WTC11 (cell line): Measurements from ENCODE around the gene PHLPP1. TPM values are rescaled to one million over a fixed set of nuclear protein-coding genes. Genes with fewer than 3 reads are reported as not detected.

Source experiments
- AFF4 ChIP-seq: sonication (generic); formaldehyde crosslinking; IDR thresholded peaks from 2 replicates; pipeline ENCODE4 v1.8.1; 2023; ENCODE audit warnings: mild to moderate bottlenecking, missing genetic modification reagents, borderline replicate concordance
- AR ChIP-seq: fragments of 250-450 bp; sonication (Bioruptor Pico); IDR thresholded peaks from 2 replicates; pipeline ENCODE4 v1.9.0; 2021; ENCODE audit warnings: mild to moderate bottlenecking
- ARID4B ChIP-seq: sonication (generic); formaldehyde crosslinking; IDR thresholded peaks from 2 replicates; pipeline ENCODE4 v1.8.0; 2023; ENCODE audit warnings: missing genetic modification reagents, mild to moderate bottlenecking, borderline replicate concordance
- ATF6 ChIP-seq: sonication (generic); formaldehyde crosslinking; IDR thresholded peaks from 2 replicates; pipeline ENCODE4 v1.8.1; 2023; ENCODE audit warnings: mild to moderate bottlenecking, missing genetic modification reagents
- CTCF ChIP-seq: fragments of 200-600 bp; IDR thresholded peaks from 2 replicates; pipeline ENCODE4 v1.8.0; 2022; ENCODE audit warnings: antibody characterized with exemption
- ERG ChIP-seq: fragments of 250-450 bp; sonication (Bioruptor Pico); IDR thresholded peaks from 2 replicates; pipeline ENCODE4 v1.8.0; 2021; ENCODE audit warnings: mild to moderate bottlenecking
- FOXP4 ChIP-seq: sonication (generic); formaldehyde crosslinking; IDR thresholded peaks from 2 replicates; pipeline ENCODE4 v1.8.0; 2022; ENCODE audit warnings: mild to moderate bottlenecking, missing genetic modification reagents
- NR3C1 ChIP-seq: sonication (generic); formaldehyde crosslinking; conservative IDR thresholded peaks from 2 replicates; pipeline ENCODE4 v1.8.1; 2023; ENCODE audit warnings: low read depth, mild to moderate bottlenecking, missing genetic modification reagents
- PRRX2 ChIP-seq: fragments of 250-450 bp; sonication (Bioruptor Pico); IDR thresholded peaks from 2 replicates; pipeline ENCODE4 v1.8.0; 2021; ENCODE audit warnings: mild to moderate bottlenecking
- RELA ChIP-seq: sonication (generic); formaldehyde crosslinking; IDR thresholded peaks from 2 replicates; pipeline ENCODE4 v1.8.1; 2022; ENCODE audit warnings: missing genetic modification reagents, mild to moderate bottlenecking, borderline replicate concordance
- RORB ChIP-seq: fragments of 250-450 bp; sonication (Bioruptor Pico); IDR thresholded peaks from 2 replicates; pipeline ENCODE4 v1.9.0; 2021; ENCODE audit warnings: mild to moderate bottlenecking
- TCF7 ChIP-seq: sonication (generic); formaldehyde crosslinking; IDR thresholded peaks from 2 replicates; pipeline ENCODE4 v1.8.0; 2022; ENCODE audit warnings: mild to moderate bottlenecking, low read depth, missing genetic modification reagents, moderate library complexity
- ZNF219 ChIP-seq: sonication (generic); formaldehyde crosslinking; IDR thresholded peaks from 2 replicates; pipeline ENCODE4 v1.8.0; 2023; ENCODE audit warnings: missing genetic modification reagents, mild to moderate bottlenecking, borderline replicate concordance
- ZNF532 ChIP-seq: fragments of 250-450 bp; sonication (Bioruptor Pico); IDR thresholded peaks from 2 replicates; pipeline ENCODE4 v1.9.0; 2021; ENCODE audit warnings: mild to moderate bottlenecking, borderline replicate concordance
- total RNA-seq: library from RNA; stranded (reverse); gene quantifications from 3 replicates; pipeline ENCODE4 v1.2.3, GENCODE V29; 2021

Gene PHLPP1
- total RNA-seq, 1 experiment from 2014 or later, result 52.0 TPM

GRCh38 chr18:62957885-62958472, 242.6 kb downstream of the PHLPP1 start (continued):
- 0 out of 2 replicates have a peak, but pooled peaks have one; percentile 29 for TF ChIP-seq ARID4B (CRISPR knock-in tag)
- TF ChIP-seq RELA (CRISPR knock-in tag), result no peak
- TF ChIP-seq PRRX2, result no peak
- no peak for TF ChIP-seq RORB (CRISPR knock-in tag)
- no peak for TF ChIP-seq NR3C1 (CRISPR knock-in tag)
- no peak for TF ChIP-seq AFF4 (CRISPR knock-in tag)
- no peak for TF ChIP-seq ATF6 (CRISPR knock-in tag)
- no peak for TF ChIP-seq ZNF532 (CRISPR knock-in tag)
- no peak for TF ChIP-seq AR (CRISPR knock-in tag)
- no peak for TF ChIP-seq FOXP4 (CRISPR knock-in tag)
- peak; percentile 66 for TF ChIP-seq CTCF
- TF ChIP-seq TCF7 (CRISPR knock-in tag), result no peak
- TF ChIP-seq ERG (CRISPR knock-in tag), result no peak
- no peak for TF ChIP-seq ZNF219 (CRISPR knock-in tag)
